ENCODE data around the gene MTURN.
"Not testable (repeated sequence)": the region's sequence is repeated elsewhere in the genome, so short reads cannot be mapped to it uniquely, and the experiment has no call there.

Gene MTURN

GRCh38 chr7:30181736-30182522 lies 47.1 kb downstream of the MTURN start:
- DNase-seq = no peak

GRCh38 chr7:30182814-30183213 lies 48.0 kb downstream of the MTURN start:
- no peak for DNase-seq

GRCh38 chr7:30183749-30184369 lies 49.1 kb downstream of the MTURN start:
- no peak for DNase-seq

GRCh38 chr7:30184791-30185487 lies 50.2 kb downstream of the MTURN start:
- no peak for DNase-seq

GRCh38 chr7:30185496-30185895 lies 50.7 kb downstream of the MTURN start:
- no peak for DNase-seq

- DNase-seq = no peak
These were observed 51.9 kb downstream of the MTURN start for GRCh38 chr7:30186725-30187124.

- no peak for DNase-seq
These were observed 52.7 kb downstream of the MTURN start for GRCh38 chr7:30187513-30187912.

- DNase-seq = not testable (repeated sequence)
These were observed 53.6 kb downstream of the MTURN start for GRCh38 chr7:30188381-30188780.

- no peak for DNase-seq
These were observed 54.0 kb downstream of the MTURN start for GRCh38 chr7:30188811-30189210.

GRCh38 chr7:30191809-30192208 lies 57.0 kb downstream of the MTURN start:
- DNase-seq = no peak

GRCh38 chr7:30193336-30193943 lies 58.7 kb downstream of the MTURN start:
- DNase-seq = no peak

GRCh38 chr7:30196408-30196807 lies 61.6 kb downstream of the MTURN start:
- no peak for DNase-seq

GRCh38 chr7:30197438-30197837 lies 62.7 kb downstream of the MTURN start:
- DNase-seq = no peak

GRCh38 chr7:30199271-30199670 lies 64.5 kb downstream of the MTURN start:
- DNase-seq = no peak

- no peak for DNase-seq
These were observed 65.8 kb downstream of the MTURN start for GRCh38 chr7:30200591-30200990.

GRCh38 chr7:30201161-30201666 lies 66.4 kb downstream of the MTURN start:
- DNase-seq = no peak

GRCh38 chr7:30201921-30202320 lies 67.1 kb downstream of the MTURN start:
- DNase-seq = no peak

- DNase-seq = no peak
These were observed 67.9 kb downstream of the MTURN start for GRCh38 chr7:30202671-30203070.

- DNase-seq = no peak
These were observed 71.7 kb downstream of the MTURN start for GRCh38 chr7:30206491-30206890.

- DNase-seq = no peak
These were observed 72.2 kb downstream of the MTURN start for GRCh38 chr7:30206942-30207341.

GRCh38 chr7:30207376-30207775 lies 72.6 kb downstream of the MTURN start:
- DNase-seq = no peak

GRCh38 chr7:30209951-30210350 lies 75.2 kb downstream of the MTURN start:
- no peak for DNase-seq

Measured in stimulated activated CD4-positive, alpha-beta T cell treated with anti-CD3 and anti-CD28 coated beads, Interleukin-1b, Interleukin-23, amount 100 ng/mL, for 48 hours (primary cell).